Left ventricle myocardium inferior (tissue), 1 donor: ENCODE data around the gene ESRRG. TPM values are rescaled to one million over a fixed set of nuclear protein-coding genes. Genes with fewer than 3 reads are reported as not detected.

ENCODE experiments used
- DNase-seq: peaks from one replicate; pipeline ENCODE4 v3.0.0-alpha.2; 2020
- H3K27ac ChIP-seq: fragments of 200-600 bp; replicated peaks from 2 replicates; pipeline ENCODE4 v1.8.0; 2021
- H3K27me3 ChIP-seq: fragments of 200-600 bp; 2 replicates; pipeline ENCODE4 v1.8.0; 2021; ENCODE audit warnings: low read depth
- H3K36me3 ChIP-seq: fragments of 200-600 bp; 2 replicates; pipeline ENCODE4 v1.8.0; 2021
- H3K4me1 ChIP-seq: fragments of 200-600 bp; 2 replicates; pipeline ENCODE4 v1.8.0; 2021
- H3K4me3 ChIP-seq: fragments of 200-600 bp; 2 replicates; pipeline ENCODE4 v1.8.0; 2021; ENCODE audit warnings: mild to moderate bottlenecking, moderate library complexity
- H3K9me3 ChIP-seq: fragments of 200-600 bp; replicated peaks from 2 replicates; pipeline ENCODE4 v1.8.0; 2021
- CTCF ChIP-seq: fragments of 200-600 bp; IDR thresholded peaks from 2 replicates; pipeline ENCODE4 v1.8.0; 2021; ENCODE audit warnings: antibody characterized with exemption, mild to moderate bottlenecking, borderline replicate concordance
- intact Hi-C: fragments of 100-400 bp; cut with micrococcal nuclease; formaldehyde crosslinking; loops from one replicate; pipeline ENCODE4 v1.11.0; 2022
- total RNA-seq: library from RNA; stranded (reverse); fragmentation: NEBNext Ultra II Directional; extraction: Animal tissue kit (Norgen Biotek cat#: 25700); gene quantifications from one replicate; pipeline ENCODE4 v1.2.1, GENCODE V29; 2021
- donor health status: DM: no; HTN: yes; CAD: no; lungs with severe emphysema.

ESRRG gene
- total RNA-seq, 1 donor from 2014 or later: 58.5 TPM

GRCh38 chr1:216670118-216670883 lies 52.9 kb downstream of the ESRRG start:
- TF ChIP-seq CTCF: no peak
- Histone ChIP-seq H3K4me1 (no peaks in the 10 kb centered on the region), H3K36me3 (no peaks in the 10 kb centered on the region), H3K4me3 (no peak overlapping the region), H3K27me3 (no peaks in the 10 kb centered on the region), H3K27ac (no peak overlapping the region), H3K9me3 (no peaks in the 10 kb centered on the region)
- intact Hi-C loops: no loop called here
- DNase-seq: no peak

DNA sequence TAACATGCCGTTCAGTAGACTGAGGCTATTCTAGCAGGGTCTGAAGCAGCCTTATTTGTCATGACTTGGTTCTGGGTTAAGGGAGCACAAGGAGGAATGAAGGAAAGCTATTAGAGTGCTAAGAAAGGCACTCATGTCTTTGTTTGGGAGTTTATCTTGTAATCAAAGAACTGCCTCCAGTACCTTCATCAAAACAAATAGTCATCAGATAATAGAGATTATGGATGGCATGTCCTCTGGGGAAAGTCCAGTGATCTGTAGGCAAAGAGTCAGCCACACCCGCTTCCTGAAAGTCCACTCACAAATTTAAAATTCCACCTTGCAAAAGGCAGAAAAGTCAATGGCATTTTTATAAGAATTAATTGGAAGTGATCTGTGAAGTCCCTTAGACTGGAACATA lies 56.8 kb downstream of the ESRRG start:
- Histone ChIP-seq H3K9me3 (no peaks in the 10 kb centered on the region), H3K27ac (no peak overlapping the region), H3K4me3 (no peak overlapping the region), H3K27me3 (no peaks in the 10 kb centered on the region), H3K36me3 (no peaks in the 10 kb centered on the region), H3K4me1 (peaks cover 15% of the 10 kb centered on the region)
- intact Hi-C loops: no loop called here
- TF ChIP-seq CTCF: no peak
- no peak for DNase-seq

- no peak overlapping the region for H3K27ac ChIP-seq
- no peaks in the 10 kb centered on the region for H3K36me3 ChIP-seq
- TF ChIP-seq CTCF: no peak
- DNase-seq: no peak
- H3K27me3 ChIP-seq: no peaks in the 10 kb centered on the region
- no peak overlapping the region for H3K4me3 ChIP-seq
- no peaks in the 10 kb centered on the region for H3K9me3 ChIP-seq
- peaks cover 21% of the 10 kb centered on the region for H3K4me1 ChIP-seq
- intact Hi-C loops: no loop called here
Observed at GRCh38 chr1:216665856-216666255, 57.4 kb downstream of the ESRRG start.

DNA sequence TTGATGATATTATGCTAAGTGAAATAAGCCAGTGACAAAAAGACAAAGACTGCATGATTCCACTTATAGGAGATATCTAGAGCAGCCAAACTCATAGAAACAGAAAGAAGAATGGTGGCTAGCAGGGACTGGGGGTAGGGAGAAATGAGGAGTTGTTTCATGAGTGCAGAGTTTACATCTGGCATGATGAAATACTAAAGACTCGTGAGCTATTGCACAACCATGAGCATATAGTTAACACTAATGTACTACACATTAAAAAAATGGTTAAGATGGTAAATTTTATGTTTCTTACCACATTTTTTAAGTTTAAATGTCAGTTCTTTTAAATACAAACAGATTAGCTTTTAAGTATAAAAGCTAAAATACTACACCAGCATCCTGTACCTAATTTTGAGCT lies 57.8 kb downstream of the ESRRG start:
- peaks cover 23% of the 10 kb centered on the region for H3K4me1 ChIP-seq
- no peaks in the 10 kb centered on the region for H3K9me3 ChIP-seq
- no peak overlapping the region for H3K4me3 ChIP-seq
- no peak for DNase-seq
- no peaks in the 10 kb centered on the region for H3K36me3 ChIP-seq
- no peaks in the 10 kb centered on the region for H3K27me3 ChIP-seq
- intact Hi-C loops: no loop called here
- no peak overlapping the region for H3K27ac ChIP-seq
- TF ChIP-seq CTCF: no peak

GRCh38 chr1:216662681-216663080 lies 60.5 kb downstream of the ESRRG start:
- TF ChIP-seq CTCF: no peak
- intact Hi-C loops: no loop called here

More at GRCh38 chr1:216662681-216663080, 60.5 kb downstream of the ESRRG start:
- Histone ChIP-seq H3K9me3 (no peaks in the 10 kb centered on the region), H3K27me3 (no peaks in the 10 kb centered on the region), H3K36me3 (no peaks in the 10 kb centered on the region), H3K4me3 (no peak overlapping the region), H3K4me1 (peaks cover 23% of the 10 kb centered on the region), H3K27ac (no peak overlapping the region)
- DNase-seq: no peak
